NCI-H2196 (cell line): ENCODE results near the gene PROSER3.

Experiments
- DNase-seq: peaks from one replicate; lab custom pipeline; 2025; ENCODE audit not compliant: unreplicated experiment; lab: John Stamatoyannopoulos, UW

PROSER3 gene

GRCh38 chr19:35775298-35776101, 17.5 kb downstream of the PROSER3 start, which contains the start of gene ARHGAP33:
TSS of gene ARHGAP33 (plus strand) at chr19:35775564. CDS start at chr19:35775659, 95 bp downstream.
- peak; percentile 99 for DNase-seq

GRCh38 chr19:35776102-35776788, 18.3 kb downstream of the PROSER3 start:
- no peak for DNase-seq

GRCh38 chr19:35777086-35777841, 19.3 kb downstream of the PROSER3 start:
- DNase-seq = no peak

- DNase-seq = no peak
Observed at GRCh38 chr19:35777961-35778360, 20.0 kb downstream of the PROSER3 start.

- DNase-seq = no peak
Observed at GRCh38 chr19:35779033-35779432, 21.1 kb downstream of the PROSER3 start.

- no peak for DNase-seq
Observed at GRCh38 chr19:35780058-35780457, 22.1 kb downstream of the PROSER3 start.

- DNase-seq = no peak
Observed at GRCh38 chr19:35780717-35781116, 22.7 kb downstream of the PROSER3 start.

GRCh38 chr19:35781650-35782049, 23.7 kb downstream of the PROSER3 start:
- no peak for DNase-seq

GRCh38 chr19:35782589-35782988, 24.6 kb downstream of the PROSER3 start:
- no peak for DNase-seq

- no peak for DNase-seq
Observed at GRCh38 chr19:35783469-35784434, 25.8 kb downstream of the PROSER3 start.

- no peak for DNase-seq
Observed at GRCh38 chr19:35784503-35785338, 26.7 kb downstream of the PROSER3 start.

- no peak for DNase-seq
Observed at GRCh38 chr19:35785339-35785627, 27.3 kb downstream of the PROSER3 start.

GRCh38 chr19:35786299-35787160, 28.6 kb downstream of the PROSER3 start:
- no peak for DNase-seq

GRCh38 chr19:35787227-35787799, 29.3 kb downstream of the PROSER3 start:
- DNase-seq = no peak

- no peak for DNase-seq
Observed at GRCh38 chr19:35788205-35788960, 30.4 kb downstream of the PROSER3 start.

- DNase-seq = no peak
Observed at GRCh38 chr19:35789195-35789977, 31.4 kb downstream of the PROSER3 start.
